Measurements from ENCODE around the gene CDC25C.
A peak's percentile ranks its signal among the peaks of the same experiment; 100 is the strongest.

The CDC25C gene

GRCh38 chr5:138366632-138367382 lies 35.2 kb upstream of the CDC25C start:
- H3K27me3 ChIP-seq = no peaks in the 10 kb centered on the region
- H3K9me3 ChIP-seq (replicated peaks in 1 of 11) = no peaks in the 10 kb centered on the region
- peak overlapping the region in 2 of 11 experiments; percentile 22 to 43; a peak in 3 of 22 replicates for H3K9ac ChIP-seq
- peak overlapping the region in 8 of 11 experiments; percentile 1 to 98 (median 68); a peak in 12 of 22 replicates for H3K27ac ChIP-seq
- H3K4me3 ChIP-seq = no peak overlapping the region
- H3K4me2 ChIP-seq = peak overlapping the region in 4 of 11 experiments; percentile 20 to 94 (median 84); a peak in 7 of 22 replicates
- TF ChIP-seq Cebpa-rat (IDR thresholded peaks at IDR 0.05) = no peak
- peaks cover 16 to 79% (median 47%) of the 10 kb centered on the region in 10 experiments for H3K4me1 ChIP-seq
- peaks cover 0 to 31% (median 20%) of the 10 kb centered on the region in 11 experiments; a peak in 14 of 22 replicates for H3K36me3 ChIP-seq
- H4K20me1 ChIP-seq = peaks cover 12 to 99% (median 53%) of the 10 kb centered on the region in 11 experiments; a peak in 20 of 22 replicates

DNA sequence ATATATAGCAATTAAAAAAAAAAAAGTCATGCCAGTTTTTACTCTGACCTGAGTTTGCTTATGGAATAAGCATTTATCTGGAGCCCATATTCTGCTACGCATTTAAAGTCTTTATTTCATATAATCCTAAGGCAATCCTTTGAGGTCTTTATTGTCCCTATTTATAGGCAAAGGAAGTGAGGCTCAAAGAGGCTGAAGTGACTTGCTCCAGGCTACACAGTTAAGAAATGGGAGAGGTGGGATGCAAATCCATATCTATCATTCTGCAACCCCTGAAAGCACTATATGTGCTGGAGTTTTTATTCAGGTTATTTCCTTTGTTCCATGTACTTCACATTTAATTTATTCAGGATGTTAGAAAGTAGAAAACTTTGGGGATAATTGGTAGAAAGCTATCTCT lies 33.0 kb upstream of the CDC25C start:
- Histone ChIP-seq H3K27me3 (no peaks in the 10 kb centered on the region), H3K36me3 (peaks cover 0 to 29% (median 19%) of the 10 kb centered on the region in 11 experiments; a peak in 13 of 22 replicates), H3K9me3 (replicated peaks in 1 of 11) (no peaks in the 10 kb centered on the region), H4K20me1 (peaks cover 27 to 99% (median 71%) of the 10 kb centered on the region in 11 experiments; a peak in 20 of 22 replicates), H3K4me3 (no peak overlapping the region), H3K4me1 (peaks cover 9 to 68% (median 32%) of the 10 kb centered on the region in 10 experiments), H3K9ac (no peak overlapping the region), H3K4me2 (peak overlapping the region in 1 of 11 experiments; percentile 5; a peak in 1 of 22 replicates), H3K27ac (no peak overlapping the region)
- TF ChIP-seq Cebpa-rat (IDR thresholded peaks at IDR 0.05) = no peak

DNA sequence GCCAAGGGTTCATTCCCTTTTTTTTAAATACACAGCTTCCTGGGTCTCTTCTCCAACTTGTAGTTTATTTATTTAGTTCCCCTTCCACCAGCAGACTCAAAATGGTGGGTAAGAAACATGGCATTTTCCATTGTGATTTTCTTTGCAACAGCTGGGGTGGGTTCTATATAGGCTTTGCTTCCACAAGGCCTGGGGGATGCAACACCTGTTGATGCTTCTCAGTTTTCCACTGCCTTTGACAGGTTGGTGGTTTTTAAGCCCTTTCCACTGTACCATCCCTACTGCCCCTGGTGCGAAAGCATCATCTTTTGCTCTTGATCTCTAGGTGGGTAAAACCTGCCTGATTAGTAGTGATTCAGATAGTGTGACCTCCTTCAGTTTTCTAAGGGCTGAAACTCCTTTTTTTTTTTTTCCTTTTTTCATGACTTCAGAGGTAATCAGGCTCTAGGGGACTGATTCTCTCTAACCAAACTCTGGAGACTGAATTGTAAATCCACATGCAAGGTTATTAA lies 29.4 kb upstream of the CDC25C start:
- Histone ChIP-seq H3K4me1 (peaks cover 0 to 38% (median 12%) of the 10 kb centered on the region in 10 experiments; a peak in 12 of 20 replicates), H3K27ac (0 out of 22 replicates have a peak overlapping the region, but pooled peaks of 1 of the 11 experiments have one; percentile 10), H4K20me1 (peaks cover 32 to 96% (median 81%) of the 10 kb centered on the region in 11 experiments; a peak in 20 of 22 replicates), H3K27me3 (no peaks in the 10 kb centered on the region), H3K4me3 (no peak overlapping the region), H3K4me2 (peak overlapping the region in 4 of 11 experiments; percentile 23 to 51 (median 32); a peak in 5 of 22 replicates), H3K36me3 (peaks cover 6 to 50% (median 40%) of the 10 kb centered on the region in 11 experiments; a peak in 21 of 22 replicates), H3K9ac (no peak overlapping the region), H3K9me3 (replicated peaks in 1 of 11) (peaks cover 0 to 18% (median 3%) of the 10 kb centered on the region in 11 experiments; a peak in 8 of 22 replicates)
- TF ChIP-seq Cebpa-rat (IDR thresholded peaks at IDR 0.05) = no peak

DNA sequence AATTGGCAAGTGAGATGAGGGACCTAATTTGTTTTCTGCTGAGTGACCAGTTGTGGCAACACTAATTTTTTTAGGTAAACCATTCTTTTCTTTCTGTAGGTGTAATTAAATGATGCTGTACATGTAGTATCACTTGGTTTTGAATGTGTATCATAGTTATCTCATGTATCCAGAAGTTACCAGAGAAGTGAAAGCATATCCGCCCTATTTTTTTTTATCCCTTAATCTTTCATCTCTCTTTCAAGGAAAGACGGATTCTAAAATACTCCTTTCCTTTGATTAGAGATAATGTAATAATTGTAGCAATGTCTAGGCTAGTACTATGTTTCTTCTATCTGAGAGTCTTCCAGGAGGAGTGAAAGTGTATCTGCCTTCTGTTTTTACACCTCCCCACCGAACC lies 28.0 kb upstream of the CDC25C start:
- Histone ChIP-seq H4K20me1 (peaks cover 32 to 96% (median 81%) of the 10 kb centered on the region in 11 experiments; a peak in 20 of 22 replicates), H3K4me3 (no peak overlapping the region), H3K9me3 (replicated peaks in 1 of 11) (peaks cover 0 to 18% (median 3%) of the 10 kb centered on the region in 11 experiments; a peak in 8 of 22 replicates), H3K4me2 (no peak overlapping the region), H3K27me3 (no peaks in the 10 kb centered on the region), H3K27ac (no peak overlapping the region), H3K36me3 (peaks cover 6 to 51% (median 35%) of the 10 kb centered on the region in 11 experiments; a peak in 21 of 22 replicates), H3K4me1 (peaks cover 8 to 39% (median 22%) of the 10 kb centered on the region in 10 experiments), H3K9ac (no peak overlapping the region)
- no peak for TF ChIP-seq Cebpa-rat (IDR thresholded peaks at IDR 0.05)

- Histone ChIP-seq H3K4me1 (peaks cover 18 to 35% (median 27%) of the 10 kb centered on the region in 10 experiments), H3K27ac (peak overlapping the region in 8 of 11 experiments; percentile 94 to 100 (median 98); a peak in 8 of 22 replicates), H3K27me3 (no peaks in the 10 kb centered on the region), H3K36me3 (peaks cover 7 to 55% (median 43%) of the 10 kb centered on the region in 11 experiments), H3K9me3 (replicated peaks in 1 of 11) (peaks cover 10 to 34% (median 18%) of the 10 kb centered on the region in 11 experiments), H3K9ac (peak overlapping the region in 10 of 11 experiments; percentile 97 to 100 (median 99); a peak in 15 of 22 replicates), H3K4me3 (peak overlapping the region; percentile 86 to 97 (median 90)), H3K4me2 (peak overlapping the region; percentile 83 to 100 (median 91)), H4K20me1 (peaks cover 5 to 69% (median 49%) of the 10 kb centered on the region in 11 experiments; a peak in 19 of 22 replicates)
- TF ChIP-seq Cebpa-rat (IDR thresholded peaks at IDR 0.05) = no peak
Measured at GRCh38 chr5:138354926-138355378, 23.3 kb upstream of the CDC25C start.

- peaks cover 10 to 34% (median 18%) of the 10 kb centered on the region in 11 experiments for H3K9me3 ChIP-seq (replicated peaks in 1 of 11)
- H3K4me1 ChIP-seq = peaks cover 18 to 41% (median 27%) of the 10 kb centered on the region in 10 experiments
- peaks cover 4 to 69% (median 44%) of the 10 kb centered on the region in 11 experiments; a peak in 19 of 22 replicates for H4K20me1 ChIP-seq
- peak overlapping the region; percentile 97 to 100 (median 99) for H3K9ac ChIP-seq
- H3K27ac ChIP-seq = peak overlapping the region; percentile 94 to 100 (median 98)
- H3K27me3 ChIP-seq = no peaks in the 10 kb centered on the region
- peak overlapping the region; percentile 83 to 100 (median 91) for H3K4me2 ChIP-seq
- peaks cover 13 to 61% (median 49%) of the 10 kb centered on the region in 11 experiments for H3K36me3 ChIP-seq
- peak overlapping the region; percentile 86 to 97 (median 90) for H3K4me3 ChIP-seq
- no peak for TF ChIP-seq Cebpa-rat (IDR thresholded peaks at IDR 0.05)
Measured at GRCh38 chr5:138354387-138354786, 22.8 kb upstream of the CDC25C start.

DNA sequence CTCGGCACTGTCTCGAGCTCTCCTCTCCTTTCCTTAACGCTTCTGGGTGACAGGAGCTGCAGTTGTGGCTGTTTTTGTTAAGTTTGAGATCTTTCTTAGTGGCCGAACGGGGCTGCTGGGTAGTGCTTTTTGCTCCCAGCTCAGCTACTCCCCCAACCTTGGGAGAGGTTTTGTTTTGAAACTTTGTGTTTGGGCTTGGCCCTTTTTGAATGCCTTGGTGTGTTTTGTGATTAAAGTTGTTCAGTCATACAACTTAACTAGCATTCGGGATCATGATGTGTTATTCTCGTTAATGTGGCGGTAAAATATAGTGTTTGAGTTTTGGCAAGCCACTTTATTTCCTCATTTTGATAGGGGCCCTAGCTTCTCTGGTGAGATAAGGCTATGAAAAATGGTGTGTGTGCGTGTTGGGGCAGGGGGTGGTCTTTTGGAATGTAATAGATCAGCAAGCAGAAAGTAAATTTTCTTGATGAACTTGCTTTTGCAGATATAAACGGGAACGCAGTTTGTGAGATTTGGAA lies 22.0 kb upstream of the CDC25C start:
- Histone ChIP-seq H3K9me3 (replicated peaks in 1 of 11) (peaks cover 10 to 34% (median 18%) of the 10 kb centered on the region in 11 experiments), H3K4me3 (peak overlapping the region; percentile 86 to 97 (median 90)), H4K20me1 (peaks cover 3 to 71% (median 39%) of the 10 kb centered on the region in 11 experiments; a peak in 16 of 22 replicates), H3K4me1 (peaks cover 18 to 49% (median 27%) of the 10 kb centered on the region in 10 experiments), H3K27me3 (no peaks in the 10 kb centered on the region), H3K4me2 (peak overlapping the region; percentile 83 to 100 (median 91)), H3K9ac (peak overlapping the region; percentile 97 to 100 (median 99)), H3K36me3 (peaks cover 21 to 67% (median 56%) of the 10 kb centered on the region in 11 experiments), H3K27ac (peak overlapping the region; percentile 94 to 100 (median 98))
- no peak for TF ChIP-seq Cebpa-rat (IDR thresholded peaks at IDR 0.05)

Measured in BLaER1 treated with 17β-estradiol and CSF1 and Interleukin-3, amounts not matched to agents 10 nM and 100 nM (cell line).